Adipose tissue (tissue), 3 donors: ENCODE results near the gene TMEM14A. TPM values are rescaled to one million over a fixed set of nuclear protein-coding genes. Genes with fewer than 3 reads are reported as not detected.

Source experiments
- H3K27ac ChIP-seq: one replicate; pipeline ENCODE4 v1.5.1; 2013; ENCODE audit warnings: low read depth, low read length
- WGBS, 3 donors: extraction: QIAGEN DNeasy Blood & Tissue Kit; methylation state at CpG; one replicate each; pipeline ENCODE4 v1.1.7; 2013; 5-methylcytosine and 5-hydroxymethylcytosine counted together
- polyA plus RNA-seq, 3 donors: library from polyadenylated mRNA; stranded (reverse); fragments of 200-250 nt; gene quantifications; one replicate each; pipeline ENCODE4 v1.2.3, GENCODE V29; 2013
- donor health status: healthy with polysubstance abuse.
- donor health status: Bipolar disorder and iron deficiency.
- donor health status: healthy.

The TMEM14A gene, protein sequence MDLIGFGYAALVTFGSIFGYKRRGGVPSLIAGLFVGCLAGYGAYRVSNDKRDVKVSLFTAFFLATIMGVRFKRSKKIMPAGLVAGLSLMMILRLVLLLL
- 10 to 100 TPM; 16.9 to 26.2 (median 24.1) TPM for polyA plus RNA-seq

DNA sequence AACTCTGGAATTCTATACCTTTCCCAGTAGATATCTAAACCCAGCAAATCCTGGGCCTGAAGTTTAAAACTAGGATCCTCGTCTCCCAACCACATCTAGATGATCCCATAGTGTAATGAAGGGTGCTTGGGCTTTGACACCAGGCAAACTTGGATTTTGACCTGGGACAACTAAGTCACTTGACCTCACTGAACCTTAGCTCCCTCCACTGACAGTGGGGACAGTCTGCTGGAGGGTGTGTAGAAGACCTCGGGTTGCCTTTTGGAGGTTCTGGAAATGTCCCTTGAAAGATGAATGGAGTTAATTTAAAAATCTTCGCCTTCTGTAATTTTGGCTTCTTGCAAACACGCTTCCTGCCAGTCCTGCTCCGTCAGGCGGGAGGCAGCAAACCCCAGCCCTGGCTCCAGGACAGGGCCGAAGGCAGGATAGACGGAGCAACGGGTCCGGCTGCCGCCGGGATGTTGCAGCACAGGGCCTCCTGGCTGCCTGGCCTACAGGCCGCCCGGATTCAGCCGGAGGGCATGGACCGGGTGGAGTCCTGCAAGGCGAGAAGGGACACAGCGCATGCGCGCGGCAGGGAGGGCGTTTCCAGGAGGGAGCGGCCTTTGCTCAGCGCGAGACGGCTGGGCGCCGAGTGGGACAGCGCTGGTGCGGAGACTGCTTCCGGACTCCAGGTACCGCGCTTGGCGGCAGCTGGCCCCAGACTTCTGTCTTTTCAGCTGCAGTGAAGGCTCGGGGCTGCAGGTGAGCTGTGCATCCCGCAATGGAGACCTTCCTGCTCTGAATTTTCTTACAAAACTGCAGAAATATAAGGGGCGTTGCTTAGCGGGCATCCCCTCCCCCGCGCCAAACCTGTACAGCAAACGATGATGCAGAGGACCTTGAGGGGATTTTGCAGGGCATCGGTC, at the start of gene TMEM14A:
TMEM14A (plus strand) TSS at position 612 of the 908 bp plus-strand sequence. CDS start 5,990 bp downstream, outside the sequence.
- H3K27ac ChIP-seq: no peak within 1 kb of the TSS
- 3 to 4% (median 3%) methylated on average over 41 to 42 of the region's 42 CpGs for WGBS, 3 donors

DNA sequence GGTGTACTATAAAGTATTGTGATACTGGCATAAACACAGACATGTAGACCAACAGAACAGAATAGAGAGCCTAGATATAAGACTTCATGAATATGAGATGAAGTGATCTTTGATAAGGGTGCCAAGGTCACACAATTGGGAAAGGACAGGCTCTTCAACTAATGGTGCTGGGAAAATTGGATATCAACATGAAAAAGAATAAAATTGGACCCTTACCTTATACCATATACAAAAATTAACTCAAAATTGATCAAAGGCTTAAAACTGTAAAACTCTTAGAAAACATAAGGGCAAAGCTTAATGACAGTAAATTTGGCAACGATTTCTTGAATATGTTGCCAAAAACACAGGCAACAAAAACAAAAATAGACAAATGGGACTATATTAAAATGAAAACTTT, 49.3 kb upstream of the TMEM14A start:
- WGBS, 3 donors: 67 to 80% (median 79%) methylated on average over 1 of the region's 1 CpG
- no peak overlapping the region for H3K27ac ChIP-seq

DNA sequence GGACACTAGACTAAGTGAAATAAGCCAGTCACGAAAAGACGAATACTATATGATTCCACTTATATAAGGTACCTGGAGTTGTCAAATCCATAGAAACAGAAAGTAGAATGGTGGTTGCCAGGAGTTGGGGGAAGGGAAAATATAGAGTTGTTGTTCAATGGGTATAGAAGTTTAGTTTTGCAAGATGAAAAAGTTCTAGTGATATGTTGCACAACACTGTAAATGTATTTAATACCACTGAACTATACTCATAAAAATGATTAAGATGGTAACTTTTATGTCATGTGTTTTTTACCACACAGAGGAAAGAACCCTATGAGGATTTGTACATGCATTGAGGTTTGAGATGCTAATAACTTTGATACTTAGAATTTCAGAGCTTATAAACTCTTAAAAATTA, 48.1 kb upstream of the TMEM14A start:
- WGBS, 3 donors: 82 to 85% (median 83%) methylated on average over 2 of the region's 2 CpGs

DNA sequence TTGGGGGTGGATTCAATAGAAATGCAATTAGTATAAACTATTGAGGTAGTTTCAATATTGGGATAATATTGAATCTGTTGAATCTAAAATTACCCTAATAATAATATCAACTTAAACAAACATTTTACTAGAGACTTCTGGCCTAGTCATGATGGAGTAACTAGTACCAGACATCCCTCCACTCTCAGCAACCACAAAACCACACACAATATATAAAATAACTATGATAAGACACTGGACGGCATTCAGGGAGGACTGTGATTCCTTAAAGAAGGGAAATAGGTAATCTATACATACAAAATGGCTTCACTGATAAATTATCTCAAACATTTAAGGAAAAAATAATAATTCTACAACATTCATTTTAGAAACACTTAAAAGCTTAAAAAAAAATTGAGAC, 38.9 kb upstream of the TMEM14A start:
- 74 to 77% (median 76%) methylated on average over 1 of the region's 1 CpG for WGBS, 3 donors
- H3K27ac ChIP-seq: no peak overlapping the region

More for the DNA sequence above, 48.1 kb upstream of the TMEM14A start:
- H3K27ac ChIP-seq: no peak overlapping the region

DNA sequence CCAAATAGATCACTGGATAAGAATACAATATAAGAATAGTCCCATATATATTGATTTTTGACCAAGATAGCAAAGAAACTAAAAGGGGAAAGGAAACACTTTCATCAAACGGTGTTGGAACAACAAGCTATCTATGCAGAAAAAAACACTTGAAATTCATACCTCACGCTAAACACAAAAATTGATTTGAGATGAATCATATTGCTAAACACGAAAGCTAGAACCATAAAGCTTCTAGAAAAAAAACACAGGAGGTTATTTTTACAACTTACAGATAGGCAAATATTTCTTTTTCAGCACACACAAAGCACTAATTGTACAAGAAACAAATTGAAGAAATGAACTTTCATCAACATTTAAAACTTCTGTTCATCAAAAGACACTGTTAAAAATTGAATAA, 36.7 kb upstream of the TMEM14A start:
- no peak overlapping the region for H3K27ac ChIP-seq
- WGBS, 3 donors: 59 to 90% (median 87%) methylated on average over 3 of the region's 3 CpGs

DNA sequence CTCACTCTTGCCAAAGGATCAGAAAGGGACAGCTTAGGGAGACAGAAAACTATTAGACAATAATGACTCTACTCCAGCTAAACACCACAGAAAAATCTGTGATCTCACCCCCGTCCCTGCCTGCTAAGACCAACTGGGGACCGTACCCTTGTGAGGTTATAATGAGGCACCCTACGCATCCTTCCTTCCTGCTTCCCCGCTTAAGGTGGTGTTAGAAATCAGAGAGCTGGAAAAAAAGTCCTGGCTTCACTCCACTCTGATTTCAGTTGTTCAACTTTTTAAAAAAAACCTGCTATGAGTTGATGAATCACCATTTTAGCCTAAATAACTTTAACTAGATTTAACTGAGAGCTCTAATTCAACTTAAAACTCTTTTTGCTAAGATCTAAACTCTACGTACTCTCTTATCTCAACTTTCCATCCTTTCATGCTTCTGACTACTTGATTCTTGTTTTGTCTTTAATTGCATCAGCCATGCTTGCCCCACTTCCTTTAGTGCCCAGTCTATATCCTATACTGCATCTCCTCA, 35.8 kb upstream of the TMEM14A start:
- H3K27ac ChIP-seq: no peak overlapping the region
- WGBS, 3 donors: 37 to 61% (median 39%) methylated on average over 5 of the region's 5 CpGs

DNA sequence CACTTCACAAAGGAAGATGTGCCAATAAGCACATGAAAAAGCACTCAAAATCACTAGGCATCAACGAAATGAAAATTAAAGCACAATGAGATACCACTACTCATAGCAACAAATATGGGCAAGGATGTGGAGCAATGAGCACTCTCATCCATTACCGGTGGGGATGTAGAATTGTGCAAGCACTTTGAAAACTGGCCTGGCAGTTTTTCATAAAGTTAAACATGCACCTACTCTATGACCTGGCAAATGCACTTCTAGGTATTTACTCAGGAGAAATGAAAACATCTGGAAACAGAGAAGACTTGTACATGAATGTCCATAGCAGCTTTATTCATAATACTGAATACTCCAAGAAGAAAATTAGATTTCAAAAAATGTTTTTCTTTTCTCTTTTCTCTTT, 34.1 kb upstream of the TMEM14A start:
- H3K27ac ChIP-seq: no peak overlapping the region
- 41 to 65% (median 54%) methylated on average over 2 of the region's 2 CpGs for WGBS, 3 donors

DNA sequence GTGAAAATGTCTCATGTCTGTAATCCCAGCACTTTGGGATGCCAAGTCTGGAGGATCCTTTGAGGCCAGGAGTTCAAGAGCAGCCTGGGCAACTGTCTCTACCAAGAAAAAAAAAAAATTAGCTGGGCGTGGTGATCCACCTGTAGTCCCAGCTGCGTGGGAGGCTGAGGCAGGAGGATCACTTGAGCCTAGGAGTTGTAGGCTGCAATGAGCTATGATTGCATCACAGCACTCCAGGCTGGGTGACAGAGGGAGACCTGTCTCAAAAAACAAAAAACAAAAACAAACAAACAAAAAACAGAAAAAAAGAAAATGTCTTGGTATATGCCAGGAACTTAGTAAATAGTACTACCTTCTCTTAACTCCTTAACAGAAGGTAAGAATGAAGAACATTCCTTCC, 31.4 kb upstream of the TMEM14A start:
- WGBS, 3 donors: 94 to 98% (median 95%) methylated on average over 2 of the region's 2 CpGs

DNA sequence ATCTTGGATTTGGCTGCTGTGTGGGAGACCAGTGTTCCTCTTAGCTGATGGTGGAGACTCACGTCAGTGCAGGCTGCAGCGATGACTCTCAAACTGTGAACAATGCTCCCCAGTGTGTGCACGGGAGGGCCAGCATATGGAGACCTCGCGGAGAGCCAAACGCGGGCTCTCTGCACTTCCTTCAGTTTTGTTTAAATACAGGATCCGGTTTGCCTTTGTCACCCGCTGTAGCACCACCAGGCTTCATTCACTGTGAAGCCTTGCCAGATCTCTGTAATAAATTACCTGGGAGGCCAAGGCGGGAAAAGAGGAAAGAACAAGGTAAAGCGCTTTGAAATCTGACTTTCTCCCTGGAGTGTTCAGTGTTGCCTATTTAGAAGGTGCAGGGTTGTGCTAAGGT, 30.7 kb upstream of the TMEM14A start:
- no peak overlapping the region for H3K27ac ChIP-seq
- whole genome bisulfite sequencing, 3 donors: 11 to 44% (median 37%) methylated on average over 11 of the region's 11 CpGs

More for the DNA sequence above, 31.4 kb upstream of the TMEM14A start:
- no peak overlapping the region for H3K27ac ChIP-seq

DNA sequence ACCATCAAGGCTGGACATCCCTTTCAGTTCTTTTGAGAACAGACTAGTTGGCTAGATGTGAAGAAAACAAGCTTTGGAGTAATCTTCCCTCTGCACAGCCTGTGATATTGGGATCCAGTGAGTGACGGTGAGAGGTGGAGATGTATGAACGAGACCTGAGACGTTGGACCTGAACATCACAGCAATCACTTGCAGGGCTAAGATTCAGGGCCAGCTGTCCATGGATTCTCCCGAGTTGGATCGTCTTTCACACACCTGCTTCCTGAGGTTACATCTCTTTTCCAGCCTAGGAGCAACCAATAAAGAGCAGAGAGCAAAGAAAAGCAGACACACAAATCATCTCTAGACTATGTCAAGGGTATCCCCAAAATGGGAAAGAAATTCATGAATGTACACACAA, 30.0 kb upstream of the TMEM14A start:
- no peak overlapping the region for H3K27ac ChIP-seq
- 78 to 86% (median 84%) methylated on average over 5 of the region's 5 CpGs for WGBS, 3 donors

DNA sequence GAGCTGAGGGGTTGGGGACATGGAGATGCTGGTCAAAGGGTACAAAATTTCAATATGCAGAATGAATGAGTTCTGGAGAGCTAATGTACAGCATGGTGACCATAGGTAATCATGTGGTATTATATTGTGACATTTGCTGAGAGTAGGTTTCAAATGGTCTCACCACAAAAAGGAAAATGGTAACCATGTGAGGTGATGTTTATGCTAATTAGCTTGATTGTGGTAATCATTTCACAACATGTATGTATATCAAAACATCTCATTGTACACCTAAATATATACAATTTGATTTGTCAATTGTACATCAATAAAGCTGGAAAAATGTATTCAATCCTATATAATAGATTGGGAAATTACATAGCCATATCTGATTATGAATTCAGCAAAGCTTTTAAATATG, 29.5 kb upstream of the TMEM14A start:
- no peak overlapping the region for H3K27ac ChIP-seq

DNA sequence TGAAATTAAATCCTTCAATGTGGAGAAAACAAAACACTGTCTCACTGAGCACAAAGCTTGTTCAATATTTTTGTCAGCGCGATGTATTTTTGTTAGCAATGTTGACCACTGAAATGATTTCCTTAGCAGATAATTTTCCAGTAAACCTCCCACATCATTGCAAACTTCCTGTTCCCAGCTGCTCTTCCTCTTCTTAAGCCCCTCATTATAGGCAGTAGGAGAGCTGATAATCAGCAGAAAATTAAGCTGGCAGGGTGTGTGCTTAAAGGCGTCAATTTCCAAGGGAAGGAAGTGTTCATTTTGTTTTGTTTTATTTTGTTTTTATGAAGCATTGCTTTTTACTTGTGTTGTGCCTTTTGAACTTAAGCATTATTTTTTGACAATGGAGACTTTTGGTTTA, 29.1 kb upstream of the TMEM14A start:
- no peak overlapping the region for H3K27ac ChIP-seq
- WGBS, 3 donors: 22 to 81% (median 32%) methylated on average over 3 of the region's 3 CpGs

DNA sequence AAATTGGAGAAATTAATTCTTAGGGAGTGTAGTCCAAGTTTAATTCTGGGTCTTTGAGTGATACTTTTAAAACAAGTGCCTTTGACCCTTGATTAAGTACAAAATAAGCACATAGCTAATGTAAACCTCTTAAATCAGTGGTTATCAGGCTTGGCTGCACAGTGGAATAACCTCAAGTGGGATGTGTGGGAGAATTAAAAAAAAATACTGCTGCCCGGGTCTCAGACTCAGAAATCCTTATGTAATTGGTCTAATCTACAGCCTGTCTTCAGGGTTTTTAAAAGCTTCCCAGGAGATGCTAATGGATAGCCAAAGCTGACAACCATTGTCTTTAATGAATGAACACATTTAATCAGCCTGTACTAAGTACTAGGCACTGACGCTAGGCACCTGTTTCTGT, 28.5 kb upstream of the TMEM14A start:
- WGBS, 3 donors: 63 to 79% (median 72%) methylated on average over 2 of the region's 2 CpGs
- no peak overlapping the region for H3K27ac ChIP-seq

DNA sequence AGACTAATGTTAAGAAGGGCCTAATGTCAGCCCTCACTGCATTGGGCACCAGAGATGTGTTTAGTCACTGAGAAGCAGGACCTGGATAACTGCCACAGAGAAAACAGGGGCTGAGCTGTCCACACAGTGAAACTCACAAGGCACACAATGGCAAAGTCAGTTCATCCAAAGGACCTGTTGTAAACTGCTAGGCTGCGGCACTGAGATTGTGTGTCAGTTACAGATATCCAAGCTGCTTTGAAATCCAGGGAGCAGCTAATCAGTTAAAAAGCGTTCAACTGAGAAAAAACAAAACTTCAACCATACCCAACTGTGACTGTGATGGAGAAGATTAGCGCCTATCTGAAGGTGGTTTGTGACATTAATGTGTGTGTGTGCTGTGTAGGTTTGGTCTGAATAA, 27.8 kb upstream of the TMEM14A start:
- no peak overlapping the region for H3K27ac ChIP-seq
- WGBS, 3 donors: 91 to 97% (median 96%) methylated on average over 3 of the region's 3 CpGs

DNA sequence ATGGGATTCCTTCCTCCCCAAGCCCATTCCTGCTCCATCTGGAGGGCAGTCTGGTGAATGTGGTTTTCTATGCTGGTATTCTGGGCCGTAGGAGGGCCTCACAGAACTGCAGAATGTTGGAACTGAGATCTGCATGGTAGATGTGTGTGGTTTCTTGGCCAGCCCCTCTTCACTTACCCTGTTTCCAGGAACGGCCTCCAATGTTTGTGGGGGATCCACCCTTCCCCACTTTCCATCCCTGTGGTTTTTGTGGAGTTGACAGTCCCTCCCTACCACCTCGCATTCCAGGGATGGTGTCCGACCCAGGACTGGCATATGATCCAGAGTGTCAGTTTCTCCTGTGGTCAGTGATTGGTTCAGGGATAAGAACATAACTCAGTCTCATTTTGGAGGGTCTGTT, 26.7 kb upstream of the TMEM14A start:
- WGBS, 3 donors: 82 to 90% (median 88%) methylated on average over 4 of the region's 4 CpGs
- H3K27ac ChIP-seq: no peak overlapping the region

DNA sequence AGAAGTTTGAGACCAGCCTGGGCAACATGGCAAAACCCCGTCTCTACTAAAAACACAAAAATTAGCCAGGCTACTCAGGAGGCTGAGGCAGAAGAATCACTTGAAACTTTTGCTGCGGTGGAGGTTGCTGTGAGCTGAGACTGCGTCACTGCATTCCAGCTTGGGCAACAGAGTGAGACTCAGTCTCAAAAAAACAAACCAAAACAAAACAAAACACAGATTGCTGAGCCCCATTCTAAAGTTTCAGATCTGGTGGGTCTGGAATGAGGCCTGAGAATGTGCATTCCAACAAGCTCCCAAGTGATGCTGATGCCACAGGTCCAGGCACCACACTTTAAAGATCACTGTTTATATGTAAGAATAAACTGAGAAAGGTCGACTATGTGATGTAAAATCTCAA, 24.9 kb upstream of the TMEM14A start:
- H3K27ac ChIP-seq: no peak overlapping the region
- 84 to 95% (median 94%) methylated on average over 4 of the region's 4 CpGs for WGBS, 3 donors

DNA sequence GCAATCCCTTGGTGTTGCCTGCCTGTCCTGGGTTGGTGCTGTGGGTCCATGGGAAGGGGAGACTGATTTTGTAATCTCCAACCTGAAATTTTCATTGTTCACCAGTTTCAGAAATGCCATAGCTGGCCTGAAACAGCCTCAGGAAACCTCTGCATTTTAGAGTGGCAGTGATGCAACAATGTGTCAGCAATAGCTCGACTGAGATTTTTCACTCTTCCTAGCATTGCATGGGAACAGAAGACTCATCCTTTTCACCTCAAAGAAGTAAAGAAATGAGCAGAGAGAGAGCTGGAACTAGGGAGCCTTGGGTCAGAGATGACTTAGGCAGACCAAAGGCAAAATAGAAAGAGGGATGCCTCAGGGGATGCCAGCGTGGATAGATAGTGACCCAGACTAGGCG, 23.7 kb upstream of the TMEM14A start:
- no peak overlapping the region for H3K27ac ChIP-seq
- WGBS, 3 donors: 79 to 92% (median 83%) methylated on average over 3 of the region's 3 CpGs

DNA sequence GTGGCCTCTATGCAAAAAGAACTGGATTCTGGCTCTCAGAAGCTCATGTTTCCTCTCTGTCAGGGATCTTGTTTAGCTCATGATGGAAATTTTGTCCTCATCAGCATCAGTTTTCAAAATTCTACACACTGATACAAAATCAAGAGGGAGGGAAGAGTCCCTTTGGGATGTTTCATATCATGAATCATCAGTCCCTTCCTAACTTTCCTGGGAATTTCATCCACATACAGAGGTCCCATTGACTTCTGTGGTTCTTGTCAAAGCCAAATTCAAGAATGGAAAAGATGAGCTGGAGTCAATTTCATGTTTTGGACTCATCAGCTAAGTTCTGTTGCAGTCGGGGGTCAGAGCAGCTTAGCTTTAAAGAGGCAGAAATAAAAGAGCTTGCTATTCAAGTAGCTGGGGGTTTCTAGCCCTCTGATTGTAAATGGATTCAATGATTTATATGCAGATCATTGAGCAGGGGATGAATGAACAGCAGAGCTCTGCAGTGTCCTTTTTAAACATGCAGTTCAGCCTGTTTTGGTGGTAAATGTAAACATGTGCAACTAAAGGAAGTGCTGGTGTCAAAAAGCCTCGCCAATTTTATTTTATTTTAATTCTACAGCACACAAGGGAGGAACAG, 21.3 kb upstream of the TMEM14A start:
- 42 to 52% (median 51%) methylated on average over 2 of the region's 2 CpGs for WGBS, 3 donors
- no peak overlapping the region for H3K27ac ChIP-seq

DNA sequence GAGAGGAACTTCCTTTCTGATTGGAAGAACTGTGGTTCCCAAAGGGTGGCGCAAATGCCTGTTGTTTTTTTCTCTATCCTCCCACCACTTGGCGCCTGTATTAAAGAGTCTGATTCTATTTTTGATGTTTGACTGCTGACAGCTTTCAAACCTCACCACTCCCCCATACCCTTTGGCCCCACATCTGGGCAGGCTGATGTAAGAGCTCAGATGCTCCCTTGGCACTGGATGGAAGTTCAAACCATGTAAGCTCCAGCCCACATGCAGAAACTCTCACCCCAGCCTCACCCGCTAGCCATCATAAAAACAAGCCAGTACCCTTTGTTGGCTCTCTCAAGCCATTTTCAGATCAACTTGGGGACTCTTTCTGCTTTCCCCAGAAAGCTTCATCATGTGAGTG, 20.0 kb upstream of the TMEM14A start:
- no peak overlapping the region for H3K27ac ChIP-seq
- 63 to 84% (median 74%) methylated on average over 3 of the region's 3 CpGs for WGBS, 3 donors
